Natural killer cell (primary cell): ENCODE data around the gene ZNF488. TPM values are rescaled to one million over a fixed set of nuclear protein-coding genes. Genes with fewer than 3 reads are reported as not detected.

Experiments
- ATAC-seq, 3 donors: fragments of 150-1000 bp in 2 of 3; fragments of 200-7000 bp in 1 of 3; cut with Tn5 transposase; 1 replicate in 1 of 3; 2 replicates in 2 of 3; pipeline ENCODE4 v1.10.0; 2021; ENCODE audit warnings: mild to moderate bottlenecking in 2 of 3, moderate library complexity in 2 of 3
- DNase-seq, 2 donors: peaks; one replicate each; pipeline versions ENCODE4 v3.0.0 to v3.0.0-alpha.2; 2013 to 2021; ENCODE audit warnings: mixed read lengths in 1 of 2
- H3K27ac ChIP-seq: one replicate; pipeline ENCODE4 v1.5.1; 2013; ENCODE audit warnings: mild to moderate bottlenecking, low read length
- H3K27me3 ChIP-seq: one replicate; pipeline ENCODE4 v1.6.1; 2013; ENCODE audit warnings: low read length; ENCODE audit not compliant: control insufficient read depth, insufficient read depth
- H3K36me3 ChIP-seq: one replicate; pipeline ENCODE4 v1.6.1; 2013; ENCODE audit warnings: low read length; ENCODE audit not compliant: control insufficient read depth, insufficient read depth
- H3K4me1 ChIP-seq: one replicate; pipeline ENCODE4 v1.6.1; 2013; ENCODE audit warnings: low read length; ENCODE audit not compliant: control insufficient read depth, insufficient read depth
- H3K4me3 ChIP-seq: one replicate; pipeline ENCODE4 v1.5.1; 2013; ENCODE audit warnings: low read length
- H3K9me3 ChIP-seq: one replicate; pipeline ENCODE4 v1.6.1; 2013; ENCODE audit warnings: low read length; ENCODE audit not compliant: control insufficient read depth, insufficient read depth
- H3K27ac Mint-ChIP-seq, 2 donors: one replicate each; pipeline ENCODE4 v1.8.0; 2022; ENCODE audit warnings: mild to moderate bottlenecking in 2 of 2, mixed read lengths in 2 of 2, moderate library complexity in 1 of 2
- H3K27me3 Mint-ChIP-seq, 2 donors: one replicate each; pipeline ENCODE4 v1.8.0; 2022; ENCODE audit warnings: low read depth in 2 of 2, mixed read lengths in 2 of 2
- H3K36me3 Mint-ChIP-seq: one replicate; pipeline ENCODE4 v1.8.0; 2022; ENCODE audit warnings: mixed read lengths
- H3K4me1 Mint-ChIP-seq, 2 donors: one replicate each; pipeline ENCODE4 v1.8.0; 2022; ENCODE audit warnings: mixed read lengths in 2 of 2
- H3K4me3 Mint-ChIP-seq: one replicate; pipeline ENCODE4 v1.8.0; 2022; ENCODE audit warnings: mild to moderate bottlenecking, moderate library complexity, mixed read lengths
- H3K9me3 Mint-ChIP-seq, 2 donors: one replicate each; pipeline ENCODE4 v1.8.0; 2022; ENCODE audit warnings: mixed read lengths in 2 of 2
- CTCF ChIP-seq: fragments of 200-600 bp; IDR thresholded peaks from one replicate; pipeline ENCODE4 v1.8.0; 2022; ENCODE audit warnings: antibody characterized with exemption
- WGBS: methylation state at CpG from one replicate; pipeline ENCODE4 v1.1.7; 2013; ENCODE audit warnings: missing lambda C conversion rate; ENCODE audit not compliant: insufficient coverage; 5-methylcytosine and 5-hydroxymethylcytosine counted together
- intact Hi-C: fragments of 100-400 bp; cut with micrococcal nuclease; formaldehyde crosslinking; loops from one replicate; pipeline ENCODE4 v1.14.2; 2022
- total RNA-seq, 4 donors: library from RNA; stranded (reverse); fragments of 120-200 nt in 1 of 4; gene quantifications; one replicate each; pipeline versions ENCODE4 v1.2.3 to v1.2.4, GENCODE V29; 2013 to 2022

ZNF488 gene
- total RNA-seq, 3 donors from 2014 or later (not counting 1 experiment from before 2014, with no cell fraction given): not detected

GRCh38 chr10:47376522-47377220, 7.4 kb downstream of the ZNF488 start:
- Mint-ChIP-seq H3K27ac (no peak overlapping the region), H3K4me3 (no peak overlapping the region), H3K4me1 (peaks cover 0 to 8% of the 10 kb centered on the region in 2 donors), H3K9me3 (no peaks in the 10 kb centered on the region), H3K36me3 (no peaks in the 10 kb centered on the region), H3K27me3 (peaks cover 45 to 57% of the 10 kb centered on the region in 2 donors)
- intact Hi-C loops: no loop called here
- Histone ChIP-seq H3K9me3 (no peaks in the 10 kb centered on the region), H3K4me1 (no peaks in the 10 kb centered on the region), H3K4me3 (no peak overlapping the region), H3K27ac (no peak overlapping the region), H3K36me3 (no peaks in the 10 kb centered on the region), H3K27me3 (no peaks in the 10 kb centered on the region)
- ATAC-seq (no peak), DNase-seq (no peak)
- WGBS: 62% methylated on average over 10 of the region's 10 CpGs
- no peak for TF ChIP-seq CTCF

- H3K9me3 ChIP-seq: no peaks in the 10 kb centered on the region
- H3K4me3 ChIP-seq: no peak overlapping the region
- Mint-ChIP-seq H3K27me3 (peaks cover 27 to 39% of the 10 kb centered on the region in 2 donors), H3K36me3 (no peaks in the 10 kb centered on the region), H3K27ac (no peak overlapping the region), H3K4me1 (peaks cover 0 to 8% of the 10 kb centered on the region in 2 donors), H3K9me3 (no peaks in the 10 kb centered on the region), H3K4me3 (no peak overlapping the region)
- intact Hi-C loops: no loop called here
- no peak for ATAC-seq
- DNase-seq: no peak
- H3K36me3 ChIP-seq: no peaks in the 10 kb centered on the region
- 92% methylated on average over 12 of the region's 12 CpGs for WGBS
- no peak overlapping the region for H3K27ac ChIP-seq
- H3K27me3 ChIP-seq: no peaks in the 10 kb centered on the region
- H3K4me1 ChIP-seq: no peaks in the 10 kb centered on the region
- no peak for TF ChIP-seq CTCF
These were observed 9.2 kb downstream of the ZNF488 start for GRCh38 chr10:47374611-47375536.

- Mint-ChIP-seq H3K4me3 (no peak overlapping the region), H3K36me3 (no peaks in the 10 kb centered on the region), H3K4me1 (peaks cover 0 to 7% of the 10 kb centered on the region in 2 donors), H3K27ac (no peak overlapping the region), H3K9me3 (no peaks in the 10 kb centered on the region), H3K27me3 (peaks cover 20 to 26% of the 10 kb centered on the region in 2 donors)
- Histone ChIP-seq H3K4me3 (no peak overlapping the region), H3K9me3 (no peaks in the 10 kb centered on the region), H3K4me1 (no peaks in the 10 kb centered on the region), H3K27ac (no peak overlapping the region), H3K36me3 (no peaks in the 10 kb centered on the region), H3K27me3 (no peaks in the 10 kb centered on the region)
- TF ChIP-seq CTCF: no peak
- WGBS: 60% methylated on average over 6 of the region's 6 CpGs
- DNase-seq: no peak
- ATAC-seq: no peak
- intact Hi-C loops: no loop called here
These were observed 11.4 kb downstream of the ZNF488 start for GRCh38 chr10:47372726-47373125.
